Mucosa of descending colon (tissue), 3 donors: ENCODE measurements around the gene USP28. TPM values are rescaled to one million over a fixed set of nuclear protein-coding genes. Genes with fewer than 3 reads are reported as not detected.
A peak's percentile ranks its signal among the peaks of the same experiment; 100 is the strongest.

Experiments
- ATAC-seq: fragments of 200-7000 bp; cut with Tn5 transposase; one replicate; pipeline ENCODE4 v1.9.1; 2020; ENCODE audit warnings: mild to moderate bottlenecking, moderate library complexity
- DNase-seq, 3 donors: peaks; one replicate each; pipeline ENCODE4 v3.0.0-alpha.2; 2020
- H3K36me3 ChIP-seq: fragments of 200-600 bp; one replicate; pipeline ENCODE4 v1.8.0; 2021; ENCODE audit warnings: low read depth, mild to moderate bottlenecking
- H3K4me1 ChIP-seq: fragments of 200-600 bp; one replicate; pipeline ENCODE4 v1.8.0; 2021; ENCODE audit warnings: low read depth, mild to moderate bottlenecking
- H3K4me3 ChIP-seq: fragments of 200-600 bp; one replicate; pipeline ENCODE4 v1.8.0; 2021; ENCODE audit warnings: mild to moderate bottlenecking
- H3K9me3 ChIP-seq: fragments of 200-600 bp; one replicate; pipeline ENCODE4 v1.8.0; 2021; ENCODE audit warnings: mild to moderate bottlenecking
- CTCF ChIP-seq: fragments of 200-600 bp; IDR thresholded peaks from one replicate; pipeline ENCODE4 v1.8.0; 2022; ENCODE audit warnings: antibody characterized with exemption, mild to moderate bottlenecking
- intact Hi-C, 2 donors: fragments of 100-400 bp; cut with DNase I in 1 of 2; cut with micrococcal nuclease in 1 of 2; formaldehyde crosslinking; loops; one replicate each; pipeline versions ENCODE4 v1.11.0 to v1.11.1; 2022; cut with DNase I, micrococcal nuclease
- total RNA-seq, 3 donors: library from RNA; stranded (reverse); fragmentation: NEBNext Ultra II Directional in 2 of 3; extraction: Animal tissue kit (Norgen Biotek cat#: 25700) in 2 of 3; gene quantifications; one replicate each; pipeline versions ENCODE4 v1.2.1 to v1.2.4, GENCODE V29; 2021 to 2023
- donor health status: DM: no; HTN: no; CAD: no; lungs with moderate emphysema.
- donor health status: DM: no; HTN: no; CAD: no.
- donor health status: DM: no; HTN: yes; CAD: no.

USP28 gene
- total RNA-seq, 3 donors from 2014 or later: 17.1 to 33.7 (median 20.2) TPM

DNA sequence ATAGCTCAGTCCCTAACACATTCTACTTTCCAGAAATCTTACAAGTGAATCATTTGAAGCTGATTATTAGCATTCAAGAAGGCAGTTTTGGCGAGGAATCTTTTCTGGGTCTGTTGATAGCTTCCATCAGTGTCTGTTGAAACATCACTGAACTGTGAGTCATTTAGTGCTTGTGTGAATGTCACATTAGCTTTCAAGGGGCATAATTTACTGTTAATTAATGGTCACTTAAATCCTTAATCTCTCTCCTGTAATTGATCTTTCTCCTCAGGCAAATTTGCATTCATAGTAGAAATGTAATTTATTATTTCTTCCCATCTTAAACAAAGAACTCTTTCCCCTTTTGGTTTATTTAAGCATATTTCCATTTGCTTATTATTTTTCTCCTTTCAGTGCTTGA is 31.8 kb upstream of the USP28 start:
- intact Hi-C loops: no loop called here
- H3K4me3 ChIP-seq: no peak overlapping the region
- no peaks in the 10 kb centered on the region for H3K36me3 ChIP-seq
- peaks cover 6% of the 10 kb centered on the region for H3K4me1 ChIP-seq
- DNase-seq (no peak), ATAC-seq (no peak)
- no peaks in the 10 kb centered on the region for H3K9me3 ChIP-seq
- no peak for TF ChIP-seq CTCF

DNA sequence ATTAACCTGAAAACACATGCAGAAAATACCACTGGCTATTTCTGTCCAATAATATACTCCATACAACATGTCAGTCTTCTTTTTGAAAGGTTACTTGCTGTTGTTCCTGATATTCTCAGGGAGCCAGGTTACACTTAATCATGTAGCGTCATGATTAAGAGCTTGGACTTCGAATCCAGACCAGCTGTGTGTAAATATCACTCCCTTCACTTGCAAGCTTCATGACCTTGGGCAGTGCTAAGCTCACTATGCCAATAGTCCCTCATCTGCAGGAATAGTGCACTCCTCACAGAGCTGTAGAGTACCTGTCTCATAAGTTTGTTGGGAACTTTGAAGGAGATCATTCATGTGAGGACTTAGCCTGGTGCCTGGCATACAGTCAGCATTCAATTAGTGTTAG is 31.1 kb upstream of the USP28 start:
- no peaks in the 10 kb centered on the region for H3K9me3 ChIP-seq
- H3K36me3 ChIP-seq: no peaks in the 10 kb centered on the region
- peak in 1 of 3 donors; percentile 16 for DNase-seq
- H3K4me3 ChIP-seq: no peak overlapping the region
- TF ChIP-seq CTCF: no peak
- peaks cover 6% of the 10 kb centered on the region for H3K4me1 ChIP-seq
- ATAC-seq: peak; percentile 77
- intact Hi-C loops: no loop called here

DNA sequence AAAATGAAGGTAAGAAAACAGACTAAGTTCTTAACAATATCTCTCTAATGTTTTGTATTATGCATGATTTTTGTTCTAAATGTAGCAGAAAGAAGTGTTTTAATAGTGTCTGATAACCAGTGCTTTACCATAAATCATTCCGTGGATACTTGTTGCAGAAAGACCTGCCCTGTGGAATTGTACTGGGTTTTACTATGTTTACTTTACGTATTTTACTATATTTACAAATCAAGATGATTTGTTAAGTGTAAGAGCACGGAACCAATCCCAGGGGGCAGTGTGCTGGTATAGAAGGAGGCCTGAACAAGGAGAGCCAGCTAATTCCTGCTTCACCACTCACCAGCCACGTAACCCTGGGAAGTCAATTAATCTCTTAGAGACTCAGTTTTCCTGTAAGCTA is 30.7 kb upstream of the USP28 start:
- peaks cover 6% of the 10 kb centered on the region for H3K4me1 ChIP-seq
- no peaks in the 10 kb centered on the region for H3K36me3 ChIP-seq
- no peak overlapping the region for H3K4me3 ChIP-seq
- intact Hi-C loops: no loop called here
- DNase-seq (peak in 2 of 3 donors; percentile 51 to 68), ATAC-seq (peak; percentile 95)
- no peak for TF ChIP-seq CTCF
- H3K9me3 ChIP-seq: no peaks in the 10 kb centered on the region

DNA sequence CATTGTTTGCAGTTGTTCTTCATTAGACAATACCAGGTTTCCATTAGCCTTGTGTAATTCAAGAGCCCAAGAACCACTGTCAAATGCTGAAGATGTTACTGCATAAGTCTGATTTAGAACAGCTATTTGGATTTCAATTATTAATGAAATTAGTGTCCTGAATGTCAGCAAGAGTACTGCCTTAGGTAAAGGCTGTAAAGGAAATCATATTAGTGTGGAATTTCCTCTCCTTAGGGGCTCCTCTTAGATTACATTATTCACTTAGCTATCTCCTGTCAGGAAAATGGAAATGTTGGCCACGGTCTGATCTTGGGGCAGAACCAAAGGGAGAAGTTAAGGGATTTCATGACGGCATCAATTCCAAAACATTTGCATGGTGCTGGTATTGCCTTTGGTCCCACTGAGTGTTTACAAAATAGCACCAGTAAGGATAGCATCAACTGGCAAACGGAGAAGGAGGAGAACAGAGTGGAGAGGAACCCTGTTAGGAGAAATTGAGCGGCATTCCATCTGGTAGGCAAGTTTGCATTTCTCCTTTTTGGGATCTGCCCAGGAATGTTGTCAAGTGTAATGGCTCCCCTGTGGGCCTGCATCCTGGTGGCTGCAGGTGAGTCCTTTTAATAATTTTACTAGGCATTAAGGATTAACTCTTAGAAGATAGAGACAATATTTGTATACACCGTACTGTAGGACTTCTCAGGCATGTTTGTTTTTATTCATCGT is 29.2 kb upstream of the USP28 start, which contains the start of gene HTR3B:
TSS of gene HTR3B (plus strand) at position 418 of the 723 bp plus-strand sequence. CDS start at position 556, 138 bp downstream.
- DNase-seq: no peak
- Histone ChIP-seq H3K9me3 (no peaks in the 10 kb centered on the region), H3K4me1 (peaks cover 6% of the 10 kb centered on the region), H3K4me3 (no peak within 1 kb of the TSS), H3K36me3 (no peaks in the 10 kb centered on the region)
- ATAC-seq: no peak
- intact Hi-C loops: no loop called here
- no peak for TF ChIP-seq CTCF

- intact Hi-C loops: no loop called here
- ATAC-seq (no peak), DNase-seq (no peak)
- no peaks in the 10 kb centered on the region for H3K36me3 ChIP-seq
- no peak overlapping the region for H3K4me3 ChIP-seq
- H3K4me1 ChIP-seq: peaks cover 8% of the 10 kb centered on the region
- no peaks in the 10 kb centered on the region for H3K9me3 ChIP-seq
- TF ChIP-seq CTCF: no peak
These were observed 25.8 kb upstream of the USP28 start for GRCh38 chr11:113901141-113901540.
